SKM-1 treated with dmso at 0.1 percent for 144 hours (cell line): ENCODE results near the gene CCNI2.

Experiments used
- DNase-seq: peaks from one replicate; lab custom pipeline; 2025; ENCODE audit not compliant: unreplicated experiment; lab: John Stamatoyannopoulos, UW

CCNI2 gene

DNA sequence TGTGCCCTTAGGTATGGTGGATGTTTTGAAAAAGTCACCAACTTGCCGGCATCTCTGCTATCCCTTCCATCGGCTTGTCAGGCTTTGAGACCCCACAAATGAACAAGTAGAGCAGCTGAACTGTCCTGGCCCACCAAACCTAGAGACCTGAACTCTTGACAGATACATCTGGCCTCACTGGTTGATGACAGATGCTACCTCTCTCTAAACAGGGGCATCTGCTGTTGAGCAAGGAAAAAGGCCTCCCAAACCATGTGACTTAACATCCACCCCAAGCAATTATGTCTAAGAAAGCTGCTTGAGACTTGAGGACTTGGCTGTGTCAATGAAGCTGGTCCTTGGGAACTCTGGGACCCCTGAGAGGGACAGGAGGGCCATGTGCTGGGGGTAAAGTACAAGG is 2.3 kb downstream of the CCNI2 start:
- no peak for DNase-seq

DNA sequence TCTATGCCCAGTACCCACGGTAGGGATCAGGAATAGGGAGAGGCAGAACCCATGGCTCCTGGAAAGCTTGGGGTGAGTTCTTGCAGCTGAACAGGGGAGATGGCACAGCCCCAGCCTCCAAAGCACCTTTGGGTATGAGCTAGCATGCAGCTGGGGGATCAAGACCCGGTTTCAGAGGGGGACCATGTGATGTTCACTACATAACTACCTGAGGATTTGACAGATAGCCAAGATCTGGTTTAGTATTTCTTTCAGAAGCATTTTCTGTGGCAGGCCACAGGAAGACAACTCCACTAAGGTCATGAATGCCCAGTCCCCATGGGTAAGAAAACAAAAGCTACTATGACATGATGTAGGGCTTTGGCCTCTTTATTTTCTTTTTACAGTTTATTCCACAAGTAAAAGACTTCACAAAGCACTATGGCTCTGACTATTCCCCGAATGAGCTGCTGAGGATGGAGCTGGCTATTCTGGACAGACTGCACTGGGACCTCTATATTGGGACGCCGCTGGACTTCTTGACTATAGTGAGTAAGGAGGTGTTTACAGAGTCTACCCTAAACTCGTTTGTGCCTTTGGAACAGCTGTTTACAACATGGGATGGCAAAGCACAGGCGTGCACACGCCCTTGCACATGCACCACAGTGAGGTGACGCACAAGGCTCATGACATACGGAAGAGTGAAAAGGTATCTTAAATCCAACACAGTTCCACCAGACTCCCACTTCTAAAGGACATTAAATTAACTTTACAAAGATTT is 3.4 kb downstream of the CCNI2 start:
- DNase-seq, result no peak

DNA sequence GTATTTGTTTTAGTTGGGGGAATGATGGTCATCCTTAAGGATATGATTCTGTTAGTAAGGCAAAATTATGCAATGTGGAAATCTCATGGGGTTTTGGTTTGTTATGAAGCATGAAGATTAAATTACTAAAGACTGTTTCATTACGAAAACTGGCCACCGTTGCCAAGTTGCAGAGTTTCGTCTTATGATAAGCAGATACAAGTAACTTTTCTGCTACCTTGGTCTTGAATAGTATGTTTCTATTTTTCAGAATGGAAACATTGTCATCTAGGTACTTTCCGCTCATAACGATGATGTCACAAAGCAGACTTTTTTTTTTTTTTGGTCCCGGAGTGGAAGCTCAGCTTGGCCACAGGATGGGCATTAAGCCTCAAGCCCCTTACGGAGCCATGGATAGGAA is 4.2 kb downstream of the CCNI2 start:
- DNase-seq, result no peak

DNA sequence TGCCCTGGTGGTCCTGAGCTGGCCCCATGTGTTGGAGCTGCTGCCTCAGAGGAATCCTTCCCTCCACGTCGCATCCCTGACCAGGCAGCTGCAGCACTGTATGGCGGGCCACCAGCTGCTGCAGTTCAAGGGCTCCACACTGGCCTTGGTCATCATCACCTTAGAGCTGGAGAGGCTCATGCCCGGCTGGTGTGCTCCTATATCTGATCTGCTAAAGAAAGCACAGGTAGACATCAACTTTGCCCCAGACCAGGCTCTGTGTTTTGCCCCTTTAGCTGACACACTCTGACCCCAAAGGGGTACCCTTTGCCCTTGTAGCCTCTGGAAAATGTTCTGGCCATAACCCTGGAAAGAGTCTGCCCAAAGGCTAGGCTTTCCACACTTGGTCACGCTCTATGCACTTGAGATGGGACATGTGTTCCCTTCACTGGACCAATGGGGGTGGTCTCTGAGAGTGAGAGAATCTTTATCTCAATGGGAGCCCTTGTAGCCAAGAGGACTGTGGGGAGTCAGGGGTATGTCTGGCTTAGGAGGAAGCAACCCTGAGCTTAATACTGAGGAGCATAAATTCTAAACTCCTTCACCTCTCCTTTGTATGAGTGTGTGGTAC is 4.8 kb downstream of the CCNI2 start:
- DNase-seq, result no peak

DNA sequence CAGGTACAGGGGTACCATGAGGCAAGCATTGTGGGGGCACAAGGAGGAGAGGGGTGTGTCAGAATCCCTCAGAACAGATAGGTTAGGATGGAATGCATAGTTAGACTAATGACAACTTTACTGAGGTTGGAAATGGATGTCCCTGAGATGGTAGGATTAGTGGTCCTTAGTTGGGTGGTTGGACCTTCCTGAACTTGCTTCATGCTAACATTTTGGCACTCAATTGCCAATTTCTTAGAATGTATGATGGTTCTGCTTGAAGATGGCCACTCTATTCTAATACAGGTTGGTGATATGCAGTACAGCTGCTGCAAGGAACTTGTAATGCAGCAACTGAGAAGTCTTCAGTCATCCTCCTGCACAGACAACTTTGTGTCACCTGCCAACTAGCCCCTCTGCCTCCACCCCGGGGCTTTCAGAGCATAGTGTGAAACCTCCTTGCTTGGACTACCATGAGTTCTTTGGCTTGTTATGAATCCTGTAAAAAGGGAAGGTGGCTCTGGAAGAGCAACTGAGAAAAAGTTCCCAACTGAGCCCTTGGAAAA is 5.4 kb downstream of the CCNI2 start:
- DNase-seq, result no peak

DNA sequence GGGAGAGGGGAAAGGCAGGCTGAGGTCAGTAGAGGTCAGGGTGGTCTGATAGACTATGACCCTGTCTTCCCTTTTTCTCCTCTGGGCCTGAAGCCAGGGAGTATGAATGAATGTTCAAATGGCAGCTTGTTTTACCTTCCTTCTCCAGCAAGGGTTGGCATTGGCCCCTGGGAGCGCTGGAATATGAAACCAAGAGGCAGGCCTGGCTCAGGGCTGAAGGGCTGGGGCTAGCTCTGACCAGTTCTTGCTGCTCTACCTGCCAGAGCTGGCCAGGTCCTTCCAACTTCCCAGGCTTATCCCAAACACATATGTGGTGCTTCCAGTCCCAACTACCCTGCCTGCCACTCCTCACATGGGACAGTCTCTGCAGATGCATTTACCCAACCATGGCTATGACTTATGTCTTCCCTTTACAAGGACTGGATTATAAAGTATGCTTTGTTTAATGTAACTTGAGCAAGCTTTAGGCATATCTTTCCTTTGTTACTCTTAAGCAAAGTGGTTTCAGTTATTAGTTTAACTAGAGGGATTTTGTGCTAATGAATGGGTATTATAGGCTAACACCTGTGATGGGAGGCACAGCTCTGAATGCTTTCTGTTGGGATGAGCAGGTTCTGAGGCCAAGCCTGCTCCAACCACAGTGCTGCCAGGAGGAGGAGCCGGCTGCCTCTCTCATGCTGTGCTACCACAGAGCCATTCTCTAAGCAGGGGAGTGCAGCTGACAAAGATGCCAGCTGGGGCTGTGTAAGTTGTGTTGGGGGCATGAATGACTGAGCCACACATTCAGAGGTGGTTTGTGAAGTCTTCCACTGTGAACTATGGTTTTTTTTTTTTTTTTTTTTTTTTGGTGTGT is 6.1 kb downstream of the CCNI2 start:
- no peak for DNase-seq

DNA sequence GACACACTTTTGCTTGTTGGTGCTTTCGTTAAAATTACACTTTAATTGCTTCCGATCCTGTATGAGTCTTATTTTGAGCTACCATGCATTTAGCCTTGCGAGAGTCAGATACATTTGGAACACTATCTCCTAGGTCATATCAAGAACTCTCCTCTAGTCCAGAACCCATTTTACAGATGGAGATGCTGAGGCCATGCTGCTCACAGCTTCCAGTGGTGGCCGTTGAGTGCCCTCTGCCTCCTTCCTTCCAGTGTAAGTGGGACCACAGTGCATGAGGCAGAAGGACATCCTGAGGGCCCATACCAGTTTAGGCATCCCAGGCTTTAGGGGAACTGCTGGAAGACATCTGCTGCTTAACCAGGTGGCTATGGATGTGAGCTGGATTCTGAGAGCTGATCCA is 6.9 kb downstream of the CCNI2 start:
- no peak for DNase-seq

DNA sequence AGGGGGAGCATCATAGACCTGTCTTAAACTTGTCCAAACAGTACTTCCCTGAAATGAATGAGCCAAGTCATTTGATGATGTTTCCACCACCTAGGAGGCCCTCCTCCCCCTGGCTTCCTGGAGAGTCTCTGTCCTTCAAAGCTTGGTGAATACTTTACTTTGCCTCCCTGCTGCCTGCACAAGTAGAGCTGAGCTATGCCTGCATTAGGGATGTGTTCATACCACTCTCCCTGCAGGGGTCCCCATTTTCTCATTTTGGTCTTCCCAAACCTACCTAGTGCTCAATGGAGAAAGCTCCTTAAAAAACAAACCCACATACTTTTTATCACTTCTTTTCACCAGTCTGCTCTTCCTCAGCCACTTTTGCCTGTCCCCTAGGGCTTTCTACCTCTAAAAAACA is 7.7 kb downstream of the CCNI2 start:
- DNase-seq, result no peak

DNA sequence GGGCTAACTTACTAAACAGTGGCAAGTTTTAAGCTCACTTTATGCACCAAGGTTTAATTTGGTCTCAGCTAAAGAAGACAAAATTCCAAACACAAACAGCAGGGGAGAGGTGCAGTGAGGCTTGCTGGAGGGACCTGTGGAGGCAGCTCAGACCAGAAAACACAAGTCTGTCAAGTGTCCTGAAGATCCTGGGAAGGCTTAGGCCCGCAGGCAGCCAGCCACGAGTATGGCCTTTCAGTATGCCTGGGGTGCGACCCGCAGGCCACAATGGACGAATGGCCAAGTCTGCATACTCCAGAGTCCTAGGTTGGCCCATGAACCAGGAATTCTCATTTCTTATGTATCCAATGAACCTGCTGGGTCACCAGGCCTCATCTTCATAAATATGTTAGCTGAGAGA is 9.3 kb downstream of the CCNI2 start:
- DNase-seq, result no peak

DNA sequence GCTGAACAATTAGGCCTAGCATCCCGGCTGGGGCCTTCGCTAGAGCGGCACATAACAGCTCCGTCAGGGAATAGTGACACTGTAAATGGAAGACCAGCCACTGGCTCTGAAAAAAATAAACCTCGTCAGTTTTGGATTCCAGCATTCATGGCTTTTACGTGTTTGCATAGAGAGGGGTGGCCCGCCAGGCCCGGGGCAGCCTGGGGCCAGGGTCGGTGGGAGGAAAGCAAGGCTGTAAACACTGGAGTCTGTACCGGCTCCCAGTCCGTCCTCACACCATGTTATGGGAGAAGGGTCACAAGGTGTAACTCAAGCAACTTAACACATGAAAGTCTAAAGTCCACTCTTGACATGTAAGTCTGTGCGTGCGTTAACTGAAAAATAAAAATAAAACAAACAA is 11.2 kb downstream of the CCNI2 start:
- no peak for DNase-seq

DNA sequence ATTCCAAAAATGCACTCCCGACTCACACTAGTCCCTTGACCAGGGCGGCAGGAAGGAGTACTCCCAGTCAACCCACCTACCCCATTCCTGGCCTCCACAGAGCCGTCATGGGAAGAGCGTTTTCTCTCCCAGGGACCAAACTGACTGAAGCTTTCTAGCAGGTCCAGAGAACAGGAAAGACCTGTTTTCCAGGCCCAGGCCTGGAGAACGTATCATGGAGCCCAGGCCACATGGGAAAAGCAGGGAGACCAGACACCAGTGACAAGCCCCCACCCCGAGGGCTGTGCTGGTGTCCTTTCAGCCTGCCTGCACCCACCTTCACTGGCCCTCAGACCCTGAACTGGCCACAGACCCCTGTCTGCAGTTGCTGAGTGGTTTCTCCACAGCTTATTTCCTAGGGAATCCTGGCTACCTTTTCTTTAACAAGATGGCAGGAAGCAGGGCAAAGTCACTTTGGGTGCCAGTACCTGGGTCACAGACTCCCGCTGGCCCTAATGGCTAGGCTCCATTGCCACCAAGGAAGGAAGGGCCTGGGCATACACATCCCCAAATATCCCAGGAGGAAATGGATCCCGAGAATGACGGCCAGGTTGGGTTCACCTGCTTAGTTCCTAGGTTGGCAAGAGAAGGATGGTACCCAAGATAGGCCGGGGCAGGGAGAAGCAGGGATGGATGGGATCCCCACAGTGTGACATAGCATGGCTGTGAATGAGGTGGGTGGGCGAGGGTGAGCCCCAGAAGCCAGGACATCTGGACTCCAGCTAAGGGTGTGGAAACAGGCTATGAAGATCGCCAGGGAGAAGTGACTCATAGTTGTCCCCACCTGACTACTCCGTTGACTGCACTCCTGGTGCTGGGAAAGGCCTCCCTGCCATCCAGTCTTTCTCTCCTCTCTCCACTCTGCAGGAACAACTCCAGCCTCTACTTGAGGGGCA is 12.2 kb downstream of the CCNI2 start:
- no peak for DNase-seq

DNA sequence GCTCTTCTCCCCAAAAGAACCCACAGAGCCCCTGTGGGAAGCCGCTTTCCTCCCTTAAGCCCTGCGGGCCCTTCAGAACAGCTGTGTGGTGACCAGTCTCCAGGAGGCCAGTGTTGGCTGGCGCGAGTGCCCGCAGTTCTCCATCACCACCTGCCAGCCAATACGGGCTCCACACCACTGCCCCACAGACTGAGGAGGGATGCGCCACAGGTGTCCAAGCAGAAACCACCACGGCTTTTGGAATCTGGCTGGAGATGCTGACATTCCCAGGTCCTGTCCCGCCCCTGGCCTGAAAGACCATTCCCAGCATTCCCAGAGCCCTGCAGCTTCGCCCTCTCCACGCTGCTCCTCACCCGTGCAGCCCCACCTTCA is 12.8 kb downstream of the CCNI2 start:
- no peak for DNase-seq

DNA sequence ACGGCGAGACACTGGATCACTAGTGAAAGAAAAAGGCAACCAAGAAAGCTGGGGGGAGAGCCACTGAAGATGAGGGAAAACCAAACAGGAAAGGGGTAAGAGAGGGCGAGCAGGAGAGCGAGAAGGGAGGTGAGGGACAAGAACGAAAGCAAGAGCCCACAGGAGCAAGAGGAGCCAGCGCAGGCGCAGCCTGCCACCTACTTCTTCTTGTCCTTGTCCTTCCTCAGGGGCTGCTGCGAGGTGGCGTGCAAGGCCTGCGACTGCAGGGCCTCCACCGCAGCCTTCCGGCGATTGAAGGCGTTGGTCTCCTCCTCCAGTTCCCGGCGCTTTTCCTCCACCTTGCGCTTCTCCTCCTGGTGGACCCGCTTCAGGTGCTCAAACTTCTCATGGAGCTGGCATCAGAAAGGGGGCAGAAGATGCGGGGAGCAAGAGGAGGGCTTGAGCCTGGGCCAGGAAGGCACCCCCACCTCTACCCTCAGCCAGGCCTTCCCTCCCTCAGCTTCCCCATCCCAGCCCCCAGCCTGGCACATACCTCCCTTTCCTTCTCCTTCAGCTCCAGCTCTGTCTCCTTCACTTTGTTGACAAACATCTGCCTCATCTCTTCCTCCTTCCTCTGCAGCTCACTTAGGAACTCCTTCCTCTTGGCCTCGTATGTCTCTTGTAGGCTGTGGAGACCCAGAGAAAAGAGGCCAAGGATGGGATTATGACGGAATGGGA is 13.5 kb downstream of the CCNI2 start:
- DNase-seq, result no peak

DNA sequence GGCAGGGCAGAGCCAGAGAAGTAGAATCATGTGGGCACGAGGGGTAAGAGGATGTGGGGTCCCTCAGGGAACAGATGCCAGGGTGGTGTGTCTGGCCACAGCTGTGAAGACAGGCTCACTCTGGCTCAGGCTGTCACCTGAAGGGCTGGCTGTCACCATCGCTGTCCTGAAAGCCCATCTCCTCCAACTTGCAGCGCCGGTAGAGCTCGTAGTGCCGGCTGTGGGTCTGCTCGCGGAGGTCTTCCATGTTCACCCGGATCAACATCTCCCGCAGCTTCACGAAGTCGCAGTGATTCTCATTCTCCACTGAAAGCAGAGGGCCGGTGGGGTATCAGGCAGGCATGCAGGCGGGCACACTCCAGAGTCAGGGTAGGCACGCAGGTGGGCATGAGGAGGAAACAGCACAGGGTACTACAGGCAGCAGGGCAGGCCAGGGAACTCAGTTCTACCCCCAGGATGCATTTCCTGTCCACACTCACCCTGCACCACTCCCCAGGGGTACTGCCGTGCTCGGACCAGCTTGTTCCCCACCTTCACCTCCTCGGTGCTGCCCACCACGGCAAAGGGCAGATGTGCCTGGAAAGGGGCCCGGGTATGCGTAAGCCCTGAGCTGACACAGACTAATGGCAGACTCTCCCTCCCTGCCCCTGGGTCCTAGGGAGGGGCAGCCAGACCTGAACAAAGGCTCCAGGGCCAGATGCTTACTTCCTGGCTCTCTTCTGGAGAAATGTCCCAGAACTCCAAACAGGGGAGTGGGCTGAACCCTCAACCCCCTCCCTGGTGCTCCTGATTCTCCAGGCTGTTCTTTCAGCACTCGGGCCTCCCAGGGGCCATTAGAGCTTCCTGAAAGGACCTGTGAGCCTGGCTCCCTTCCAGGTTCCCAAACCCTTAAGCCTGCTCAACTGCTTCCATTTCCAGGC is 14.4 kb downstream of the CCNI2 start:
- no peak for DNase-seq

DNA sequence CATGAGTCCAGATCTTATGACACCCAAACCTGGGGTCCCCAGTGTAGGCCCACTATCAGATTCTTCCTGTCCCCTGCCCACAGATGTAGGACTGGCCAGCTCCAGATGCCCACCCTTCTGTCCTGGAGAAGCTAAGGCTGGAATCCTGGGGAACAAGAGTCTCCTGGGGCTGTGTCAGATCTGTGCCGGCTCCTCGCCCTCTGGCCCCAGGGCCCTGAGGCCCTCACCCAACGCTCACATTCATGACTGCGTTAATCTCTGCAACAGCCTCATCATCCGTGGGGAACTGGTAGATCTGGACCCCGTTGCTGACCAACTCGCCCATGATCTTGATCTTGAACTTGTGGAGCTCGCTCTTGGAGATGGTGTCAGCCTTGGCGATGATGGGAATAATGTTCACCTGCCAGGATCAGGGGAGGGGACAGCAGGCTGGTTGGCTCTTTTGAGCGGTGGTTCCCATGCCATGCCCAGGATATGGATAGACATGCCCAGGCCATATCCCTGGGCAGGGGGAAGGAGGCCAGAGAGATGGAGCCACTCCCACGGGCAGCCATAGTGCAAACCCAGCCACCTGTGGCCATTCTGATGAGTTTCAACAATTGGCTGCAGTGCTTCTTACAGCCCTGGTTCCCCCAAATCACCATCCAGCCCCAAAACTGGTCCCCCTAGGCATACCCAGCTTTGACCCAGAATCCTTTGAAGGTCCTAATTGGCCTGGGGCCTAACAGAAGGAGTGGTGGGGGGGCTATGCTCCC is 15.2 kb downstream of the CCNI2 start:
- no peak for DNase-seq

DNA sequence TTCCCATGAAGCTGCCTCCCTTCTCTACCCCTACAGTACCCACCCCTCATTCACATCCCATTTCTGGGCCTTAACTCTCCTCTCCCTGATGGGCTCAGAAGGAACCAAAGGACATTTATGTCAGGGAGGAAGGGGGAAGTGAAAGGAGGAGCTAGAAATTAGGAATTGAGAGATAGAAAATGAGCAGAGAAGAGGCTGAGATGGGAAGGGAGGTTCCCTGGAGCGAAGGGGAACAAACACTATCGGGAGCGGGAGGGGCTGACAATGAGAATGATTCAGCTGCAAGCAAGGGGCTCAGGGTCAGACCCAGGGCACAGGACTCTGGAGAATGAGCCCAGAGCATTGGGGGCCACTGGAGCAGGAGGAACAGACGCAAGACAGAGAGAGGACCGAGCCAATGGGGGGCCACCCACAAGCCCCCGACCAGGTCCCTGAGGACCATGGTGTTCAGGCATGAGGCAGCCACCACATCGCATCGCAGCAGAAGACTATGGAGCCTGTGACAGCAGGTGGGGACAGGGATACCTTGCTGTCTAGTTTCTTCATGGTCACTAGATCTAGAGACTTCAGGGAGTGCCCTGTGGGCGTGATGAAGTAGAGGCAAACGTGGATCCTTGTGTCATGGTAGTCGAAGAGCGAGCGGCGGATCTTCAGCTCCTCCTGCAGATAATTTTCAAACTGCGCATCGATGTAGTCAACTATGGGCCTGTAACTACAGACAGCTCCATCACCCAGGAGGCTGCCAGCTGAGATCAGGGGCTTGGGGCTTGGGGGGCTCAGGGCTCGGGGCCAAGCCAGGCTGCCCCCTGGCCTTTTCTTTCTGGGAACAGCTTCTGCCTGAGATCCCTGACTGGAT is 16.2 kb downstream of the CCNI2 start:
- DNase-seq, result no peak

DNA sequence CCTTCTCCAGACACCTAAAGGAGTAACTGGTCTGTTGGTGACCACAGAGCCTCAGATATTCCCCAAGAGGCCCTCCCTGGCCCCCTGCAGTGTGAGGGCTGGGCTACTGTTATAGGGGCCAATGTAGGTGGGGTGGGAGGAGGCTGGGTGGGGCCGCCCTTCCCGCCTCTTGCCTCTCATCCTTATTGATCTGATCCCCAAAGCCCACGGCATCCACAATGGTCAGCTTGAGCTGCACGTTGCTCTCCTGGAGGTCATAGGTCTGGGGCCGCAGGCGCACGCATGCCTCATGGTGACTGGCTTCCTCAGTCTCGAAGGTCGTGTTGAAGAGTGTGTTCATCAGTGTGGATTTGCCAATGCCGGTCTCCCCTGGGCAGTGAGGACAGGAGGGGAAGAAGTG is 16.8 kb downstream of the CCNI2 start:
- DNase-seq, result no peak
